Left ventricle myocardium inferior (tissue), 1 donor: Measurements from ENCODE around the gene GCDH. TPM values are rescaled to one million over a fixed set of nuclear protein-coding genes. Genes with fewer than 3 reads are reported as not detected.

Experiments used
- DNase-seq: peaks from one replicate; pipeline ENCODE4 v3.0.0-alpha.2; 2020
- H3K27ac ChIP-seq: fragments of 200-600 bp; replicated peaks from 2 replicates; pipeline ENCODE4 v1.8.0; 2021
- H3K27me3 ChIP-seq: fragments of 200-600 bp; 2 replicates; pipeline ENCODE4 v1.8.0; 2021; ENCODE audit warnings: low read depth
- H3K36me3 ChIP-seq: fragments of 200-600 bp; 2 replicates; pipeline ENCODE4 v1.8.0; 2021
- H3K4me1 ChIP-seq: fragments of 200-600 bp; 2 replicates; pipeline ENCODE4 v1.8.0; 2021
- H3K4me3 ChIP-seq: fragments of 200-600 bp; 2 replicates; pipeline ENCODE4 v1.8.0; 2021; ENCODE audit warnings: mild to moderate bottlenecking, moderate library complexity
- H3K9me3 ChIP-seq: fragments of 200-600 bp; replicated peaks from 2 replicates; pipeline ENCODE4 v1.8.0; 2021
- CTCF ChIP-seq: fragments of 200-600 bp; IDR thresholded peaks from 2 replicates; pipeline ENCODE4 v1.8.0; 2021; ENCODE audit warnings: antibody characterized with exemption, mild to moderate bottlenecking, borderline replicate concordance
- intact Hi-C: fragments of 100-400 bp; cut with micrococcal nuclease; formaldehyde crosslinking; loops from one replicate; pipeline ENCODE4 v1.11.0; 2022
- microRNA-seq: library from miRNA; unstranded; fragments of <30 nt; microRNA quantifications from one replicate; pipeline ENCODE4 v1.2.0, GENCODE V29; 2020
- total RNA-seq: library from RNA; stranded (reverse); fragmentation: NEBNext Ultra II Directional; extraction: Animal tissue kit (Norgen Biotek cat#: 25700); gene quantifications from one replicate; pipeline ENCODE4 v1.2.1, GENCODE V29; 2021
- donor health status: DM: no; HTN: yes; CAD: no; lungs with severe emphysema.

Gene GCDH
- total RNA-seq, 1 donor from 2014 or later, result 41.8 TPM

- TF ChIP-seq CTCF, result no peak
- Histone ChIP-seq H3K4me3 (no peak overlapping the region), H3K27ac (peak overlapping the region; percentile 4), H3K27me3 (no peaks in the 10 kb centered on the region), H3K4me1 (peaks cover 73% of the 10 kb centered on the region), H3K9me3 (no peaks in the 10 kb centered on the region), H3K36me3 (peaks cover 78% of the 10 kb centered on the region)
- DNase-seq, result no peak
- intact Hi-C loops, result no loop called here
These were observed 57.0 kb downstream of the GCDH start for GRCh38 chr19:12947702-12948611.

GRCh38 chr19:12948612-12949362, 57.8 kb downstream of the GCDH start:
- H3K36me3 ChIP-seq, result peaks cover 78% of the 10 kb centered on the region
- H3K27ac ChIP-seq, result no peak overlapping the region
- H3K4me1 ChIP-seq, result peaks cover 73% of the 10 kb centered on the region
- intact Hi-C loops, result no loop called here
- no peaks in the 10 kb centered on the region for H3K9me3 ChIP-seq
- no peak for DNase-seq
- no peaks in the 10 kb centered on the region for H3K27me3 ChIP-seq
- no peak for TF ChIP-seq CTCF
- H3K4me3 ChIP-seq, result no peak overlapping the region

Small RNA genes lying within 50 kb of the gene (microRNA-seq; reads per million reads assigned to microRNA genes)
- not detected for gene MIR5695
- 0.94 reads per million for gene MIR6515
- not detected for gene MIR6794

Other genes with a start within 250 kb of the GCDH start
- 26.7 TPM for gene MAN2B1, start 224.4 kb upstream of the GCDH start, total RNA-seq
- 8.4 TPM for gene WDR83, start 224.4 kb upstream of the GCDH start, total RNA-seq
- gene DHPS, start 209.3 kb upstream of the GCDH start, total RNA-seq, result 50.8 TPM
- gene GNG14, start 203.2 kb upstream of the GCDH start, total RNA-seq, result not detected
- gene FBXW9, start 194.5 kb upstream of the GCDH start, total RNA-seq, result 1.8 TPM
- 33.1 TPM for gene TNPO2, start 167.2 kb upstream of the GCDH start, total RNA-seq
- gene TRIR, start 156.5 kb upstream of the GCDH start, total RNA-seq, result 122 TPM
- gene GET3, start 153.7 kb upstream of the GCDH start, total RNA-seq, result 65.1 TPM
- not detected for gene BEST2, start 139.4 kb upstream of the GCDH start, total RNA-seq
- 66.3 TPM for gene HOOK2, start 115.6 kb upstream of the GCDH start, total RNA-seq
- 26.7 TPM for gene JUNB, start 99.7 kb upstream of the GCDH start, total RNA-seq
- 700 TPM for gene PRDX2, start 89.4 kb upstream of the GCDH start, total RNA-seq
- 2.7 TPM for gene THSD8, start 89.1 kb upstream of the GCDH start, total RNA-seq
- 2.5 TPM for gene RNASEH2A, start 84.6 kb upstream of the GCDH start, total RNA-seq
- not detected for gene RTBDN, start 56.6 kb upstream of the GCDH start, total RNA-seq
- not detected for gene MAST1, start 52.6 kb upstream of the GCDH start, total RNA-seq
- gene DNASE2, start 9.7 kb upstream of the GCDH start, total RNA-seq, result 19.7 TPM
- gene KLF1, start 4.0 kb upstream of the GCDH start, total RNA-seq, result not detected
- not detected for gene SYCE2, start 28.1 kb downstream of the GCDH start, total RNA-seq
- 37.8 TPM for gene FARSA, start 42.6 kb downstream of the GCDH start, total RNA-seq
- gene CALR, start 47.4 kb downstream of the GCDH start, total RNA-seq, result 365 TPM
- 150 TPM for gene RAD23A, start 54.7 kb downstream of the GCDH start, total RNA-seq
- 31.4 TPM for gene GADD45GIP1, start 66.1 kb downstream of the GCDH start, total RNA-seq
- gene DAND5, start 78.4 kb downstream of the GCDH start, total RNA-seq, result 12.7 TPM
- 118 TPM for gene NFIX, start 104.3 kb downstream of the GCDH start, total RNA-seq
- 6.3 TPM for gene LYL1, start 211.7 kb downstream of the GCDH start, total RNA-seq
- gene TRMT1, start 225.6 kb downstream of the GCDH start, total RNA-seq, result 19.6 TPM
- 35.4 TPM for gene NACC1, start 227.1 kb downstream of the GCDH start, total RNA-seq